Neuronal stem cell (in vitro differentiated cells): ENCODE results near the gene NOL12.
A peak's percentile ranks its signal among the peaks of the same experiment; 100 is the strongest.

ENCODE experiments used
- DNase-seq: peaks from one replicate; pipeline ENCODE4 v3.0.0-alpha.2; 2013; ENCODE audit warnings: low spot score
- H2AFZ ChIP-seq: one replicate; pipeline ENCODE4 v1.6.1; 2013; ENCODE audit warnings: mild to moderate bottlenecking, low read length, inconsistent platforms
- H2AK5ac ChIP-seq: 2 replicates; pipeline ENCODE4 v1.6.1; 2013; ENCODE audit warnings: low read depth, mild to moderate bottlenecking, inconsistent platforms, low read length, moderate library complexity, mixed read lengths
- H2BK120ac ChIP-seq: 2 replicates; pipeline ENCODE4 v1.6.1; 2013; ENCODE audit warnings: low read depth, mild to moderate bottlenecking, inconsistent platforms, low read length, moderate library complexity, mixed read lengths
- H2BK12ac ChIP-seq: one replicate; pipeline ENCODE4 v1.6.1; 2013; ENCODE audit warnings: low read length, inconsistent platforms
- H2BK15ac ChIP-seq: 2 replicates; pipeline ENCODE4 v1.6.1; 2013; ENCODE audit warnings: mild to moderate bottlenecking, low read length, inconsistent platforms, mixed read lengths
- H2BK5ac ChIP-seq: one replicate; pipeline ENCODE4 v1.6.1; 2013; ENCODE audit warnings: inconsistent platforms, mild to moderate bottlenecking, low read length, moderate library complexity
- H3K14ac ChIP-seq: one replicate; pipeline ENCODE4 v1.6.1; 2013; ENCODE audit warnings: low read length, inconsistent platforms
- H3K18ac ChIP-seq: 2 replicates; pipeline ENCODE4 v1.6.1; 2013; ENCODE audit warnings: low read length, inconsistent platforms
- H3K23ac ChIP-seq: 2 replicates; pipeline ENCODE4 v1.6.1; 2013; ENCODE audit warnings: low read depth, mild to moderate bottlenecking, mixed read lengths, low read length, inconsistent platforms; ENCODE audit not compliant: poor library complexity
- H3K27ac ChIP-seq: replicated peaks from 3 replicates; pipeline ENCODE4 v1.5.1; 2013; ENCODE audit warnings: low read length, inconsistent platforms
- H3K27me3 ChIP-seq, 3 experiments: 2 replicates each; pipeline ENCODE4 v1.6.1; 2013; ENCODE audit warnings: low read length in 3 of 3, mild to moderate bottlenecking in 2 of 3, inconsistent platforms in 1 of 3, low read depth in 1 of 3, mixed read lengths in 1 of 3, moderate library complexity in 1 of 3; ENCODE audit not compliant: control insufficient read depth in 3 of 3, insufficient read depth in 3 of 3
- H3K36me3 ChIP-seq, 2 donors: replicated peaks in 1 of 2; 2 replicates each; pipeline ENCODE4 v1.6.1; 2013; ENCODE audit warnings: low read length in 2 of 2; ENCODE audit not compliant: control insufficient read depth in 2 of 2, insufficient read depth in 2 of 2
- H3K4ac ChIP-seq: 2 replicates; pipeline ENCODE4 v1.6.1; 2013; ENCODE audit warnings: inconsistent platforms, mild to moderate bottlenecking, low read length, moderate library complexity
- H3K4me1 ChIP-seq, 2 donors: 1 replicate in 1 of 2; 2 replicates in 1 of 2; pipeline ENCODE4 v1.6.1; 2013; ENCODE audit warnings: low read length in 2 of 2, low read depth in 1 of 2; ENCODE audit not compliant: control insufficient read depth in 2 of 2, insufficient read depth in 1 of 2
- H3K4me2 ChIP-seq: one replicate; pipeline ENCODE4 v1.6.1; 2013; ENCODE audit warnings: mild to moderate bottlenecking, low read length, inconsistent platforms; ENCODE audit not compliant: insufficient read depth, poor library complexity, severe bottlenecking
- H3K4me3 ChIP-seq, 2 donors: 2 replicates each; pipeline ENCODE4 v1.5.1; 2013; ENCODE audit warnings: low read length in 2 of 2, mild to moderate bottlenecking in 2 of 2, inconsistent platforms in 1 of 2, moderate library complexity in 1 of 2
- H3K79me1 ChIP-seq: one replicate; pipeline ENCODE4 v1.6.1; 2013; ENCODE audit warnings: low read depth, mild to moderate bottlenecking, inconsistent platforms, low read length, moderate library complexity
- H3K9ac ChIP-seq: one replicate; pipeline ENCODE4 v1.6.1; 2013; ENCODE audit warnings: mild to moderate bottlenecking, low read depth, low read length, inconsistent platforms; ENCODE audit not compliant: poor library complexity
- H3K9me3 ChIP-seq, 2 donors: replicated peaks in 1 of 2; 2 replicates each; pipeline versions ENCODE3 to v1.6.1; 2013; ENCODE audit warnings: low read length in 2 of 2, mild to moderate bottlenecking in 2 of 2, inconsistent platforms in 1 of 2, low read depth in 1 of 2, mixed read lengths in 1 of 2, moderate library complexity in 1 of 2; ENCODE audit not compliant: control insufficient read depth in 2 of 2, insufficient read depth in 1 of 2
- H4K8ac ChIP-seq: one replicate; pipeline ENCODE4 v1.6.1; 2013; ENCODE audit warnings: low read depth, mild to moderate bottlenecking, inconsistent platforms, low read length, moderate library complexity
- H4K91ac ChIP-seq: one replicate; pipeline ENCODE4 v1.6.1; 2013; ENCODE audit warnings: low read length, low read depth, mild to moderate bottlenecking, inconsistent platforms; ENCODE audit not compliant: poor library complexity
- WGBS, 2 donors: extraction: QIAGEN DNeasy Blood & Tissue Kit; methylation state at CpG; one replicate each; pipeline ENCODE4 v1.1.7; 2013; ENCODE audit warnings: missing lambda C conversion rate in 2 of 2, mixed read lengths in 1 of 2; ENCODE audit not compliant: insufficient read length in 2 of 2, insufficient replicate concordance in 1 of 2; ENCODE audit errors: extremely low coverage in 2 of 2; 5-methylcytosine and 5-hydroxymethylcytosine counted together

The NOL12 gene

DNA sequence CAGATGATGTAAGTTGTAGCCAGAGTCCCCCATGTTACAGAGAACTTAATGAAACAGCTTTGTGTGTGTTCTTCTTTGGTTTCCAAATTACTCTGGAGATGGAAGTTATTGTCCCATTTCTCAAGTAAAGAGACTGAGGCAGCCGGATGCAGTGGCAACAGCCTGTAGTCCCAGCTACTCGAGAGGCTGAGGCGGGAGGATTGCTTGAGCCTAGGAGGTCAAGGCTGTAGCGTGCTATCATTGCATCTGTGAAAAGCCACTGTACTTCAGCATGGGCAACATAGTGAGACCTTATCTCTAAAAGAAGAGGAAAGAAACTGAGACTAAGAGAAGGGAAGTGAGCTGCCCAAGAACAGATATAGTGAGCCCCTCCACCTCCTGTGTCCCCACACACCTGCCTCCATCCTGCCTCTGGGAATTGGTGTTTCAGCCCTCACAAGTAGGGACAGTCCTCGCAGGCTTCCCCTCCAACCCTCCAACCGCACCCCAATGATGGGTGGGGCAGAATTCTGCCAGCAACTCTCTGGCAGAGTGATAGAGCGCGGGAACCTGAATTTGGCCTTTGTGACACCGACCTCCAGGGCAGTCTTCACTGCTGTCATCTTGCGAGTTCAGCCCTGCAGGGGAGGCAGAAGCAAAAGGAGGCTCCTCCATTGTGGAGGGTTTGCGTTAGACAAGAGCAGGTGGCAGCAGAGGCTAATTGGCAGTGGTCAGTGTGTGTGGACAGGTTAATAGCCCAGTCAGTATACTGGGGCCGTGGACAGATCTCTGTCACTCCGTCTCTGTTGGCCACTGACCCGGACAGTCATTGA is 26.0 kb upstream of the NOL12 start:
- Histone ChIP-seq H3K23ac (no peak overlapping the region), H2BK12ac (no peak overlapping the region), H2BK15ac (no peak overlapping the region), H3K9ac (peak overlapping the region; percentile 98), H3K4ac (no peak overlapping the region), H3K18ac (no peak overlapping the region), H3K27ac (no peak overlapping the region), H3K14ac (no peak overlapping the region), H3K9me3 (no peaks in the 10 kb centered on the region), H4K8ac (no peak overlapping the region), H3K4me3 (peak overlapping the region; percentile 52 to 94), H3K27me3 (no peaks in the 10 kb centered on the region), H2AFZ (no peak overlapping the region), H3K36me3 (peaks cover 4 to 32% of the 10 kb centered on the region in 2 donors), H4K91ac (no peak overlapping the region), H3K4me1 (peaks cover 11 to 16% of the 10 kb centered on the region in 2 donors), H2BK5ac (peak overlapping the region; percentile 2), H3K4me2 (peak overlapping the region; percentile 82), H3K79me1 (peaks cover 12% of the 10 kb centered on the region), H2AK5ac (no peak overlapping the region), H2BK120ac (no peak overlapping the region)
- WGBS, 2 donors: no CpG with 5 or more reads among the region's 14 CpGs
- no peak for DNase-seq

- no peak overlapping the region for H2BK15ac ChIP-seq
- no peak overlapping the region for H2BK120ac ChIP-seq
- no peak overlapping the region for H3K23ac ChIP-seq
- peaks cover 18% of the 10 kb centered on the region for H3K79me1 ChIP-seq
- no peak overlapping the region for H4K8ac ChIP-seq
- H2BK5ac ChIP-seq: no peak overlapping the region
- no peak overlapping the region for H3K4me2 ChIP-seq
- peaks cover 7 to 38% of the 10 kb centered on the region in 2 donors for H3K36me3 ChIP-seq
- H3K4ac ChIP-seq: no peak overlapping the region
- WGBS, 2 donors: no CpG with 5 or more reads among the region's 2 CpGs
- no peaks in the 10 kb centered on the region for H3K9me3 ChIP-seq
- no peaks in the 10 kb centered on the region for H3K27me3 ChIP-seq
- no peak overlapping the region for H2AFZ ChIP-seq
- peaks cover 11 to 16% of the 10 kb centered on the region in 2 donors for H3K4me1 ChIP-seq
- DNase-seq: no peak
- no peak overlapping the region for H3K27ac ChIP-seq
- H2BK12ac ChIP-seq: no peak overlapping the region
- no peak overlapping the region for H4K91ac ChIP-seq
- H3K4me3 ChIP-seq: peak overlapping the region in 1 of 2 donors; percentile 52
- H3K14ac ChIP-seq: no peak overlapping the region
- H3K18ac ChIP-seq: no peak overlapping the region
- no peak overlapping the region for H2AK5ac ChIP-seq
- H3K9ac ChIP-seq: no peak overlapping the region
Observed at GRCh38 chr22:37660709-37661045, 25.5 kb upstream of the NOL12 start.

DNA sequence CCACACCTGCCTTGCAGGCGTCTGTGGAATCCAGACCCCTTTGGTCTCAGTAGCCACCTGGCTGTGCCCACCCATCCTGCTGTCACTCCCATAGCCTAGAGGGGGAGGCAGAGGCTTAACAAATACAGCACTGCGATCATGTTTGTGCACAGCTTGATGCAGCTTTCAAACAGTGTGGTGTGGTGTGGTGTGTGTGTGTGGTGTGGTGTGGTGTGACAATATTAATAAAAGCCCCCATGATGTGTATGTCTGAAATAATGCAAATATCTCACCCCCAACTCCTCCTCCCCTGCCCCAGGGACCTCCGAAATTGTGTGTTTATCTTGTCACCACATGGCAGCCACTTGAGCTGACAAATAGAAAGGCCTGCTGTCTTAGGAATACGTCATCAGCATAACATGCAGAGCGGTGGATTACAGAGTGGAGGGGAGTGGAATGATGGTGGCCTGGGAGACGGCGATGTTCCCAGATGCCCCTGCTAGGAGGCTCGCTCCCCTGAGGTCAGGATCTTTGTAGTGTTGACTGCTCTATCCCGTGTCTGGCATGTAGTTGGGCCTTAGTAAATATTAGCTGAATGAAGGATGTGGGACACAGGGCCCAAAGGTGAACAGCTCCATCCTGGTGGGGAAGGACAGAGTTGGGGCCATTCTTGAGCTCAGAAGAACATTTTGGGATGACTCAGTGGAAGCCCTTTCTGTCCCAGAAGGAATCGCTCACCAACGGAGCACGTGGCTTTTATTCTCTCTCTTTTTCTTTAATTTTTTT is 24.8 kb upstream of the NOL12 start:
- H3K4ac ChIP-seq: no peak overlapping the region
- H4K8ac ChIP-seq: no peak overlapping the region
- H3K4me2 ChIP-seq: no peak overlapping the region
- H2BK12ac ChIP-seq: no peak overlapping the region
- H3K18ac ChIP-seq: no peak overlapping the region
- H3K9ac ChIP-seq: no peak overlapping the region
- no peak overlapping the region for H2BK5ac ChIP-seq
- H3K36me3 ChIP-seq: peaks cover 14 to 45% of the 10 kb centered on the region in 2 donors
- no peak overlapping the region for H2AK5ac ChIP-seq
- peaks cover 20% of the 10 kb centered on the region for H3K79me1 ChIP-seq
- H3K4me1 ChIP-seq: peaks cover 11 to 16% of the 10 kb centered on the region in 2 donors
- WGBS, 2 donors: no CpG with 5 or more reads among the region's 12 CpGs
- no peak overlapping the region for H2BK120ac ChIP-seq
- no peak overlapping the region for H3K23ac ChIP-seq
- DNase-seq: no peak
- no peak overlapping the region for H2BK15ac ChIP-seq
- H3K27ac ChIP-seq: no peak overlapping the region
- H3K27me3 ChIP-seq: no peaks in the 10 kb centered on the region
- H3K4me3 ChIP-seq: no peak overlapping the region
- H4K91ac ChIP-seq: no peak overlapping the region
- no peak overlapping the region for H2AFZ ChIP-seq
- no peak overlapping the region for H3K14ac ChIP-seq
- no peaks in the 10 kb centered on the region for H3K9me3 ChIP-seq

GRCh38 chr22:37662039-37662438 is 24.1 kb upstream of the NOL12 start:
- Histone ChIP-seq H3K23ac (no peak overlapping the region), H4K8ac (no peak overlapping the region), H2BK12ac (no peak overlapping the region), H3K4me3 (no peak overlapping the region), H3K36me3 (peaks cover 20 to 52% of the 10 kb centered on the region in 2 donors), H3K4ac (no peak overlapping the region), H2BK120ac (no peak overlapping the region), H2BK5ac (no peak overlapping the region), H3K27me3 (no peaks in the 10 kb centered on the region), H3K18ac (no peak overlapping the region), H3K27ac (no peak overlapping the region), H3K4me1 (peaks cover 11 to 16% of the 10 kb centered on the region in 2 donors), H4K91ac (no peak overlapping the region), H3K9me3 (no peaks in the 10 kb centered on the region), H3K9ac (no peak overlapping the region), H3K14ac (no peak overlapping the region), H2AFZ (no peak overlapping the region), H3K79me1 (peaks cover 22% of the 10 kb centered on the region), H2AK5ac (no peak overlapping the region), H3K4me2 (no peak overlapping the region), H2BK15ac (no peak overlapping the region)
- WGBS, 2 donors: no CpG with 5 or more reads among the region's 5 CpGs
- DNase-seq: no peak
